ENCODE measurements around the gene TMIGD3.

DNA sequence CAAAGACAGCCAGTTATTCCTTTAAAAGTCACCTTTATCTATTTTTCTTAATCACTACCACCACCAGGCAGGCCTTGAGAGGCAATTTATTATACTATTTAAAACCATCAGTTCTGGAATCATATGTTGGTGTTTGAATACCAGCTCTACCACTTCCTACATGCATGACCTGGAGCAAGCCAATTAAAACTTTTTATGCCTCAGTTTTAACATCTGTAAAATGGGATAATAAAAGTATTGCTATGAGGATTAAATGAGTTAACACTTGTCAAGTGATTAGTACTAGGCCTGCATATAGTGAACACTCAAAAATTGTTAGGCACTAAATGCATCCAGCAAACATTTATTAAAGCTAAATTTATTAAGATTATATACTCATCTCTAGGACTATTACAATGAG is 49.2 kb upstream of the TMIGD3 start:
- TF ChIP-seq, protein P1, sequence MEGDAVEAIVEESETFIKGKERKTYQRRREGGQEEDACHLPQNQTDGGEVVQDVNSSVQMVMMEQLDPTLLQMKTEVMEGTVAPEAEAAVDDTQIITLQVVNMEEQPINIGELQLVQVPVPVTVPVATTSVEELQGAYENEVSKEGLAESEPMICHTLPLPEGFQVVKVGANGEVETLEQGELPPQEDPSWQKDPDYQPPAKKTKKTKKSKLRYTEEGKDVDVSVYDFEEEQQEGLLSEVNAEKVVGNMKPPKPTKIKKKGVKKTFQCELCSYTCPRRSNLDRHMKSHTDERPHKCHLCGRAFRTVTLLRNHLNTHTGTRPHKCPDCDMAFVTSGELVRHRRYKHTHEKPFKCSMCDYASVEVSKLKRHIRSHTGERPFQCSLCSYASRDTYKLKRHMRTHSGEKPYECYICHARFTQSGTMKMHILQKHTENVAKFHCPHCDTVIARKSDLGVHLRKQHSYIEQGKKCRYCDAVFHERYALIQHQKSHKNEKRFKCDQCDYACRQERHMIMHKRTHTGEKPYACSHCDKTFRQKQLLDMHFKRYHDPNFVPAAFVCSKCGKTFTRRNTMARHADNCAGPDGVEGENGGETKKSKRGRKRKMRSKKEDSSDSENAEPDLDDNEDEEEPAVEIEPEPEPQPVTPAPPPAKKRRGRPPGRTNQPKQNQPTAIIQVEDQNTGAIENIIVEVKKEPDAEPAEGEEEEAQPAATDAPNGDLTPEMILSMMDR (IDR thresholded peaks at IDR 0.05), result no peak
- TF ChIP-seq POLR2A (IDR thresholded peaks at IDR 0.05) (no peak), POLR2AphosphoS5 (IDR thresholded peaks at IDR 0.05) (no peak)

Data from prostate gland (tissue), 2 donors.